Muscle layer of duodenum (tissue), 2 donors: ENCODE results near the gene VPS13D.

Experiments
- H3K27ac ChIP-seq: one replicate; pipeline ENCODE4 v1.7.0; 2013; ENCODE audit warnings: mild to moderate bottlenecking, low read length
- H3K27me3 ChIP-seq: one replicate; pipeline ENCODE4 v1.7.0; 2013; ENCODE audit warnings: low read depth, mild to moderate bottlenecking, control low read depth, low read length
- H3K36me3 ChIP-seq, 2 donors: one replicate each; pipeline ENCODE4 v1.7.0; 2013; ENCODE audit warnings: low read length in 2 of 2, control low read depth in 1 of 2, mild to moderate bottlenecking in 1 of 2; ENCODE audit not compliant: insufficient read depth in 2 of 2, control insufficient read depth in 1 of 2
- H3K4me1 ChIP-seq, 2 donors: one replicate each; pipeline ENCODE4 v1.7.0; 2013; ENCODE audit warnings: low read length in 2 of 2, mild to moderate bottlenecking in 2 of 2, control low read depth in 1 of 2, moderate library complexity in 1 of 2; ENCODE audit not compliant: insufficient read depth in 2 of 2, control insufficient read depth in 1 of 2
- H3K4me3 ChIP-seq, 2 donors: one replicate each; pipeline ENCODE4 v1.7.0; 2013; ENCODE audit warnings: low read length in 2 of 2, low read depth in 1 of 2, mild to moderate bottlenecking in 1 of 2
- H3K9me3 ChIP-seq, 2 donors: one replicate each; pipeline ENCODE4 v1.7.0; 2013; ENCODE audit warnings: low read length in 2 of 2, control low read depth in 1 of 2, mild to moderate bottlenecking in 1 of 2; ENCODE audit not compliant: control insufficient read depth in 1 of 2
- donor health status: healthy.

Gene VPS13D

GRCh38 chr1:12548279-12548972, 318.6 kb downstream of the VPS13D start:
- Histone ChIP-seq H3K27ac (no peak overlapping the region), H3K27me3 (no peaks in the 10 kb centered on the region), H3K4me1 (peaks cover 0 to 22% of the 10 kb centered on the region in 2 donors), H3K9me3 (no peaks in the 10 kb centered on the region), H3K36me3 (no peaks in the 10 kb centered on the region), H3K4me3 (no peak overlapping the region)

- H3K9me3 ChIP-seq: no peaks in the 10 kb centered on the region
- no peaks in the 10 kb centered on the region for H3K27me3 ChIP-seq
- H3K36me3 ChIP-seq: no peaks in the 10 kb centered on the region
- no peak overlapping the region for H3K4me3 ChIP-seq
- peak overlapping the region; percentile 23 for H3K27ac ChIP-seq
- H3K4me1 ChIP-seq: peaks cover 0 to 24% of the 10 kb centered on the region in 2 donors
Measured at GRCh38 chr1:12548973-12549459, 319.2 kb downstream of the VPS13D start.

GRCh38 chr1:12549460-12550349, 319.9 kb downstream of the VPS13D start:
- Histone ChIP-seq H3K4me1 (peaks cover 0 to 24% of the 10 kb centered on the region in 2 donors), H3K27ac (peak overlapping the region; percentile 23), H3K4me3 (no peak overlapping the region)

GRCh38 chr1:12551584-12551983, 321.8 kb downstream of the VPS13D start:
- Histone ChIP-seq H3K4me3 (no peak overlapping the region), H3K4me1 (peaks cover 0 to 24% of the 10 kb centered on the region in 2 donors), H3K36me3 (no peaks in the 10 kb centered on the region), H3K27me3 (no peaks in the 10 kb centered on the region), H3K27ac (no peak overlapping the region), H3K9me3 (no peaks in the 10 kb centered on the region)

More at GRCh38 chr1:12549460-12550349, 319.9 kb downstream of the VPS13D start:
- H3K27me3 ChIP-seq: no peaks in the 10 kb centered on the region
- H3K36me3 ChIP-seq: no peaks in the 10 kb centered on the region
- no peaks in the 10 kb centered on the region for H3K9me3 ChIP-seq

- Histone ChIP-seq H3K36me3 (no peaks in the 10 kb centered on the region), H3K9me3 (no peaks in the 10 kb centered on the region), H3K27ac (no peak overlapping the region), H3K4me3 (no peak overlapping the region), H3K4me1 (peaks cover 0 to 28% of the 10 kb centered on the region in 2 donors), H3K27me3 (no peaks in the 10 kb centered on the region)
Measured at GRCh38 chr1:12552111-12552888, 322.5 kb downstream of the VPS13D start.

GRCh38 chr1:12552951-12553921, 323.4 kb downstream of the VPS13D start:
- Histone ChIP-seq H3K27ac (no peak overlapping the region), H3K36me3 (no peaks in the 10 kb centered on the region), H3K4me3 (no peak overlapping the region), H3K27me3 (no peaks in the 10 kb centered on the region), H3K9me3 (no peaks in the 10 kb centered on the region), H3K4me1 (peaks cover 0 to 25% of the 10 kb centered on the region in 2 donors)

- Histone ChIP-seq H3K4me1 (peaks cover 0 to 21% of the 10 kb centered on the region in 2 donors), H3K27me3 (no peaks in the 10 kb centered on the region), H3K9me3 (no peaks in the 10 kb centered on the region), H3K36me3 (no peaks in the 10 kb centered on the region), H3K4me3 (no peak overlapping the region), H3K27ac (no peak overlapping the region)
Measured at GRCh38 chr1:12553963-12554362, 324.1 kb downstream of the VPS13D start.

GRCh38 chr1:12554521-12555305, 324.9 kb downstream of the VPS13D start:
- peaks cover 0 to 17% of the 10 kb centered on the region in 2 donors for H3K4me1 ChIP-seq
- no peak overlapping the region for H3K27ac ChIP-seq

GRCh38 chr1:12555411-12556367, 325.9 kb downstream of the VPS13D start:
- no peaks in the 10 kb centered on the region for H3K36me3 ChIP-seq
- H3K4me1 ChIP-seq: peaks cover 0 to 17% of the 10 kb centered on the region in 2 donors
- H3K27me3 ChIP-seq: no peaks in the 10 kb centered on the region
- H3K27ac ChIP-seq: no peak overlapping the region
- H3K9me3 ChIP-seq: no peaks in the 10 kb centered on the region
- no peak overlapping the region for H3K4me3 ChIP-seq

More at GRCh38 chr1:12554521-12555305, 324.9 kb downstream of the VPS13D start:
- H3K4me3 ChIP-seq: no peak overlapping the region
- H3K36me3 ChIP-seq: no peaks in the 10 kb centered on the region
- H3K9me3 ChIP-seq: no peaks in the 10 kb centered on the region
- no peaks in the 10 kb centered on the region for H3K27me3 ChIP-seq
